Stimulated activated CD4-positive, alpha-beta T cell treated with anti-CD3 and anti-CD28 coated beads, Interleukin-12 subunit alpha, Interleukin-12 subunit beta, amount 100 ng/mL, for 4 hours (primary cell): ENCODE measurements around the gene STEAP2.

Experiments used
- DNase-seq: peaks from one replicate; pipeline ENCODE4 v3.0.0-alpha.2; 2020

STEAP2 gene

DNA sequence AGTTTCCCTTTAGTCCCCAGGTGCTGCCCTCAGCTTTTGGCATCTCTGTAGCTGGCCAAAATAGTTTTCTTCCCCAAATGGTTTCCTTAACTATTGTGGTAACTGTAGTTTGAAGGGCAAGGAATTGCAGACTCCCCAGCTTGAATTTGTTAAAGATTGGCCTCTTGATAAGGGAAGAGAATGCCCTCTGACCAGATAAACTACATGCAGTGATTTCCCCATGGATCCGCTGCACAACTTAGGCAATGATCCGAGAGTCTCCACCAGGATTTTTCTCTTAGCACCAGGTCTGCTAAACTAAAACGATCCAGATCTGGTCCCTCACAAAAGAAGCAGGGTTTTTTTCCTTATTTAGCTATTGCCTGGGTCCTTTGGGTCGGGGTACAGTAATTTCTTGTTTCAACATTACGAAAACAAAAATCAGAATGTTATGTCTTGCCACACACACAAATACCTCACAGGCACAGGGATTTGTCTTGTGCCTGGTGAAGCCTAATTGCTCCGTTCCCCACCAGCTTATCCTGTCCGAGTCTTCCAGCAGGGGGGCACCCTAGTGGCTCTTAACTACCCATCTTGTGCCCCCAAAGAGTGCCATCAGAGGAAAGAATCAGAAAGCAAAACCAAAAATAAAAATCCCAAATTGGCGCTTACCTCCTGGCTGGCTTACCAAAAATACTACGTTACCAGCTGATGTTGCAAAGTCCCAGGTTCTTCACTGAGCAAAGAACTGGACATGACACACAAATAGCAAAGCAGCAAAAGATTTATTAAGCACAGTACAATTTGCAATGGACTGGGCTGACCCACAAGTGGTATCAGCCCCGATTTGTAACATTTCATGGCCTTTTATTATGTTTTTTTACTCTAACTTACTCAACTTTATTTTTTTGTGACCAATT is 16.4 kb upstream of the STEAP2 start:
- no peak for DNase-seq

DNA sequence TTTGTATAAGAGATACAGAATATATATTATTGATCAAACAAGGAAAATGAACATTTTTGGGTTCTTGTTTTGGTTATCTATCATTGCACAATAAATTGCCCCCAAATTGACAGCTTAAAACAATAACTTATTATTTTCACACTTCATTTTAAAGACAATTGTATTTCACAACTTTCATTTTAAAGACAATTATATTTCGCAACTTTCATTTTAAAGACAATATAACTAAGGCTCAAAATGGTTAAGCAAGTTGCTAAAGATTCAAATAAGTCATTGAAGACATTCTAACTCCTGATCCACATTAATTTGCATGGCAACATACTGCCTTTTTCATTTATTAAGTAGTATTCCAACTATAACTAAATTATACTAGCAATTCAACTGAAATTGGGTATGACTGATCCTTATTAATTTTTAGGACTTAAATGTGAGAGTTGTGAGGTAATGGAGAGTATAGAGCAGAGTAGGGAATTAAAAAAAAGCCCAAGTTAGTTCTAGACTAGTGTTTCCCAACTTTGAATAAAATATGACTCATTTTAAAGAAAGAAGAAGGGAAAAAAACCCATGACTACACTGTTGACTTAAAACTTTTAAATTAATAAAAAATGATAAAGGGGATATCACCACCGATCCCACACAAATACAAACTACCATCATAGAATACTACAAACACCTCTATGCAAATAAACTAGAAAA is 9.9 kb upstream of the STEAP2 start:
- no peak for DNase-seq

DNA sequence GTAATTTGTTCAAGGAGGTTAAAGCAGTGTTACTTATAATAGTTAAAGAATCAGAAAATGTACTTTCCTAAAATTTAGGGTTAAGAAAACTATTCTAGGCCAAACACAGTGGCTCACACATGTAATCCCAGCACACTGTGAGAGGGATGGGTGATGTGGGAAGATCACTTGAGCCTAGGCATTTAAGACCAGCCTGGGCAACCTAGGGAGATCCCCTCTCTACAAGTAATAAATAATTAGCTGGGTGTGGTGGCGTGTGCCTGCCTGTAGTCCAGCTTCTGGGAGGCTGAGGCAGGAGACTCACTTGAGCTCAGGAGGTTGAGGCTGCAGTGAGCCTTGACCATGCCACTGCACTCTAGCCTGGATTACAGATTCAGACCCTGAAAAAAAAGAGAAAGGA is 3.6 kb upstream of the STEAP2 start:
- no peak for DNase-seq

DNA sequence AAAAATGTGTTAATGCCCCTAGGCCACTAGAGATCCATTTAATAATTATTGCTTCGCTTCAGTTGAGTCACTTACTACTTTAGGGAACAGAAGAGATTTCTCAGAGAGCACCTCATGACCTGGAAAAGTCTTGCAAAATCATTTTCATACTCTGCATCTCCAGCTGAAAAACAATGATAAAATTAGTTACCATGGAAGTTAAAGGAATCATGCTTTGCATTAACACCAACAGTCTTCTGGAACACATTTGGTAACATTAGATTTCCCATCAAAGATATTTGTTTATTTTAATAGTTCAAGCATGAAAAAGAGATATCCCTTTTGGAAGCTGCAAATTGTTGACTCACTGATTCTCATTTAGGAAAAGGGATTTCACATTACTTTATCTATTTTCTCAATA is 1.8 kb upstream of the STEAP2 start:
- DNase-seq, result no peak

DNA sequence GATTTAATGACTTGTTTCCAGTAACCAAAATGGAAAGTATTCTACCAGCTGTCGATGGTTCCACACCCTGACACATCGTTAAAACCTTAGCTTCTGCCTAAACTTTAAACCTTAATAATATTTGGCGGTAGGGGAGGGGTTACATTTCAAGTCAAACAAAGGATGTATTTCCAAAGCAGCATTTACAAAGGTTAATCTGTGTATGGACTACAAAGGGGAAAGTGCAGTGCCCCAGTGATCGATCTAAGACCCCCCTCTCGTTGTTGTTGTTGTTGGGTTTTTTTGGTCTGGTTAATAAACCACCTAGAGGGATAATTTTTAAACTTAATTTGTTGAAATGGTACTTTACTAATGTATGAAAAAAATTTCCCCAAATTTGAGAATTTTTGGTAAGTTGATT is 1.1 kb upstream of the STEAP2 start:
- DNase-seq, result no peak

DNA sequence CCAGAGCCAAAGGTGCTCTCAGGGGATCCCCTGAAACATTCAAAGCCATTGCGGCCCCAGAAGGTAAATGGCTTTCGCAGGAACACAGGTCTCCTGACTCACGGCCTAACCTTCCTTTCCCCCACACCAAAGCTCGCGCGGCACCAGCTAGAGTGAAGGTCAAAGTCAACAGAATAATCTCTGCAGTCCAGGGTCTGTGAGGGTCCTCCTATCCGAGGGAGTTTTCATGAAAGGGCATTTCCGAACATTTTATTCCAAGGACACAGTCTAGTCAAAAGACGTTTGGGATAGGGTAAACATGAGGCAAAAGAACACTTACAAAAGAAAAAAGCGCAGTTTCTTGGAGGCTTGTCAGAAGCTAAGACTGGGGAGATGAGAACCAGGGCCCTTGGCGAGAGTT is 559 bp upstream of the STEAP2 start:
- DNase-seq, result no peak

DNA sequence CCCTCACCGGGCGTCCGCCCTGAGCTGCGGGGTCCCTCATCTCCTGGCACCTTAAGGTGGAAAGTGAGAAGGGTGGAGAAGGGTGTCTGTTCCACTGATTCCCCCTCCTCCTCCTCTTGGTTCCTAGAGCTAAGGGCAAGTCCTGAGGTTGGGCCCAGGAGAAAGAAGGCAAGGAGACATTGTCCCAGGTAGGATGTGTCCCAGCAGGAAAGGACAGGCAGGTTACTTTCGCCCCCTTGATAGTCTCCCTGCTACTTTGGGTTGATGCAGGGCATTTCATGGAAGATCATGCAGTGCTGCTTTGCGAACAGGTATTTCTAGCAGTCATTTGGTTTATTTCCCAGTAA is 582 bp downstream of the STEAP2 start:
- DNase-seq, result no peak

DNA sequence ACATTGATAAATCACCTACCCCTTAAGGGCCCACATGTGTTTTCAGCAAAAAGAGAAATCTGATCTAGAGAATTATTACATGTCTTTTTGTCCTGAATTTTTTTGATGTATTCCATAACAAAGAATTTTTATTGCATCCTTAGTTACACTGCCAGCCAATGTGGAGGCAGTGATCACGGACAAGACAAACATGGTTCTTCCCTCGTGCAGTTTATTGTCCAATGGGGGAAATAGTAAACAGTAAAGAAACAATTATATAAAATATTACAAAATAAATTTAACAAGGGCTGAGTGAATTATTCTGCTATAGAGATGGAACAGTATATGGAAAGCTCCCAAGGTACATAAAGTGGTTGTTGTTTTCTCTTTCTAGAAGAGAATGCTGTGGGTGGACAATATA is 2.0 kb downstream of the STEAP2 start:
- DNase-seq, result no peak

DNA sequence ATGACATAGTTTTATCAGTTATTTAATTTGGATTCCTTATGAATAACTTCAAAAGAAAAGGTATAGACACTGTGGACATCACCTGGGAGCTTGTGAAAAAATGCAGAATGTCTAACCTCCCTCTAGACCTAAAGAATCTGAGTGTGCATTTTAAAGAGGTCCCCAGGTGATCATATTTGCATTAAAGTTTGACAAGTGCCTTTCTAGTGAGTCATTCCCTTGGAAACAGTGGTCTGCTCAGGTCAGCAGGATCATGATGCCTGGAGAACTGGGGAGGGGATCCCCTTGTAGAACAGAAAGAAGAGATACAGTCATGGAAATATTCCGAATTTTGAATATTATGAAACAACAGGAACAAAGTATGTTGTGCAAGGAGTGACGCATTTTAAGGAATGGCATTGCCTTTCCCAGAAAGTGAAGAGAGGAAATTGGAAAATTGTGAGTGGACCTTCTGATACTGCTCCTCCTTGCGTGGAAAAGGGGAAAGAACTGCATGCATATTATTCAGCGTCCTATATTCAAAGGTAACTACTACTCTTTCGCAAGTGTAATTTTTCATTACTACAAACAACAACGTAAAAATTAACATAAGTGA is 4.6 kb downstream of the STEAP2 start:
- DNase-seq, result no peak

DNA sequence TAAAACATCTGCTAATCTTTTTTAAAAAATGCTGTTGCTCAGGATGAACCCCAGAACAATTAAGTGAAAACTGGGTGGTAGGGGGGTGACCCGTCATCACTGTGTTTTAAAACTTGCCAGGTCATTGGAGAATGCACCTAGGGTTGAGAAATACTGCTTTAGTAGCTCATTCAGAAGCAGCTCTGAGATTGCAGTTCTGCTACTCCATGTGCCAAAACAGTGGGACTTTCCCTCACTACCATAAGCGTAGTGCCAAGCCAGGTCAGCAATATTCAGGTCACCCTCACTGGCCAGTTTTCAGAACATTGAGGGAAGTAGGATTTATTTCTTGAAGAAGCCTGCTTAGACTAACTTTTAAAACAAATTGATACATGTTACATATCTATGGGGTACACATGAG is 5.2 kb downstream of the STEAP2 start:
- DNase-seq, result no peak

DNA sequence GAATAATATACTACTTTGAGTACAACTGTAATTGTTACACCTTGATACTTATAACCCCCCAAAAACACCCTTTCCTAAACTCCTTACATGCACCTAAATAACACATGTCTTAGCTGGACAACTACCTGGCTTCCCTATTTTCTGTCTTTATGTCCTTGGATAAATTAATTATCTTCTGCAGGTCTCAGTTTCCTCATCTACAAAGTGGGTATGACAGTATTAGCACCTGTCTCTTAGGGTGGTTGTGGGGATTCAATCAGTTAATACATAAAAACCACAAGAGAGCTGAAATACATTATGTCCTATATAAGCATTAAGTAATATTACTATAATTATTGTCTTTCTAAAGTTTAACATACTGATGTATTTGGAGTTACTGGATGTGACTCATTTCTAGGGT is 10.8 kb downstream of the STEAP2 start:
- no peak for DNase-seq

DNA sequence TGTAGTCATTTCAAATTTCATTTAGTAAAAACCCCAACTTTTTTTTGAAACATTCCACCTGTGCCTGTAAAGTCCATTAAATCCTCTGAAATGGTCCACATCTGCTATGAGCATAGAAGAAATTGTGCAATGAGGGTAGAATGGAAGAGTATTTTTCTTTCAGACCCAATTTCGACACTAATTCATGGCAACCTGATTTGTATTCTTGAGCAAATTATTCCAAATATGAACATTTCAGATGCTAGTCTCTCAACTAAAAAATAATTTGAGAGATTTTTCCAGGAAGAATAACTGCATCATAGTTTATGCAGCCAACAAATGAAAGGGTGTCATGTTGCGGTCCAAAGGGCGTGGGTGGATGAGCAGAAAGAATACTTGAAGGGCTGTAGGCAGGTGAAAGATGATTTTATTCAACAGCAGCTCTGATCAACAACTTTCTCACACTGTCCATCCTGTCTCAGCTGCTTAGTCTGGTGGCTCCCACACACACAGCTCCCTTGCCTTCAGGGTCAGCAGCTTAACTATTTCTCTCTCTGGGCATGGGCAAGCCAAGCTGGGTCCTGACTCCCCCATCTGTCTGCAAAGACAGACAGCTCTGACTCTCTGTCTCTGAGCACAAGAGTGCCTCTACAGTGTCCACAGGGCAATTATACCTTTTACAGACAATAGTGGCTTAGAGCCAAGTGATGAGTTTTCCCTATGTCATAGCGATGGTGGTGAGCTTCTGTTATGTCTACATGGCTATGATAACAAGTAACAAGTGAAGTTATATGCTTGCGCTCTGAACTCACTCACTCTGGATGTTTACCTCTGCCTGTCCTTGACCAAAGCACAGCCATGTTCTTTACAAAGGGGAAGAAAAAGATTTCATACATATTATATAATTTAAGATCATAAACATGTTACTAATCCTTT is 11.5 kb downstream of the STEAP2 start:
- no peak for DNase-seq

DNA sequence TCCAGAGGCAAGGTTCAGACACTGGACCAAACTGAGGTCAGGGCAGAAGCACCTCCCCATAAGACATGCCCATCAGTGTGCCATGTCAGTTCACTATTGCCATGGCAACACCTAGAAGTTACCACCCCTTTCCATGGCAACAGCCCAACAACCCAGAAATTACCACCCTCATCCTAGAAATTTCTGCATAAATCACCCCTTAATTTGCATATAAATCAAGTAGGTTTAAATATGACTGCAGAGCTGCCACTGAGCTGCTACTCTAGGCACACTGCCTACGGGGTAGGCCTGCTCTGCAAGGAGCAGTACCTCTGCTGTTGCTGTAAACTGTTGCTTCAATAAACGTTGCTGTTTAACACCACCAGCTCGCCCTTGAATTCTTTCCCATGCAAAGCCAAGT is 12.7 kb downstream of the STEAP2 start:
- no peak for DNase-seq

DNA sequence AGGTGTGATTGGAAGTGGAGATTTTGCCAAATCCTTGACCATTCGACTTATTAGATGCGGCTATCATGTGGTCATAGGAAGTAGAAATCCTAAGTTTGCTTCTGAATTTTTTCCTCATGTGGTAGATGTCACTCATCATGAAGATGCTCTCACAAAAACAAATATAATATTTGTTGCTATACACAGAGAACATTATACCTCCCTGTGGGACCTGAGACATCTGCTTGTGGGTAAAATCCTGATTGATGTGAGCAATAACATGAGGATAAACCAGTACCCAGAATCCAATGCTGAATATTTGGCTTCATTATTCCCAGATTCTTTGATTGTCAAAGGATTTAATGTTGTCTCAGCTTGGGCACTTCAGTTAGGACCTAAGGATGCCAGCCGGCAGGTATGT is 13.6 kb downstream of the STEAP2 start:
- no peak for DNase-seq

DNA sequence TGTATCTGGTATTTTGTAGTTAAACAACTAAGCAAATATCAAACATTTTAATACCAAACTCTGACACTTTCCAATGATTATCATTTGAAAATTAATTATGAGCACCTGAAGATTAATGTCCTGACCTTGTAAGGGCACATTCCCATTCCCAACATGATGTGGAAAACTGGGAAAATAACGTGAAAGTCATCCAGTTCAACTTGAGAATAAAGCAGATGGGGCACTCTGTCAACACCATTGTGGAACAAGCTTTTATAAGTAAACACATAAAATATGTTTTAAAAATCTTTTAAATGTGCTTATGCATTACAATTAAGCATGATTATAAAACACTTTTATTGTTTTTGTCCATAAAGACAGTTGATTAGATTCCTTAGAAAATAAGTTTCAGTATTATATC is 14.1 kb downstream of the STEAP2 start:
- DNase-seq, result no peak

DNA sequence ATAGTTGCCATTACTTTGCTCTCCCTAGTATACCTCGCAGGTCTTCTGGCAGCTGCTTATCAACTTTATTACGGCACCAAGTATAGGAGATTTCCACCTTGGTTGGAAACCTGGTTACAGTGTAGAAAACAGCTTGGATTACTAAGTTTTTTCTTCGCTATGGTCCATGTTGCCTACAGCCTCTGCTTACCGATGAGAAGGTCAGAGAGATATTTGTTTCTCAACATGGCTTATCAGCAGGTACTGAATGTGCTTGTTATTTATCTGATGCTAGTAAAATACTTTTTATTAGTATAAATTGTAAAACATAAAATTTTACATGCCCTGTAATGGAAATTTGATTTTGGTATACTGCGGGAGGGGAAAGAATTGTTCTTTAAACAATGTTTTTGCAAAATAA is 15.7 kb downstream of the STEAP2 start:
- DNase-seq, result no peak

DNA sequence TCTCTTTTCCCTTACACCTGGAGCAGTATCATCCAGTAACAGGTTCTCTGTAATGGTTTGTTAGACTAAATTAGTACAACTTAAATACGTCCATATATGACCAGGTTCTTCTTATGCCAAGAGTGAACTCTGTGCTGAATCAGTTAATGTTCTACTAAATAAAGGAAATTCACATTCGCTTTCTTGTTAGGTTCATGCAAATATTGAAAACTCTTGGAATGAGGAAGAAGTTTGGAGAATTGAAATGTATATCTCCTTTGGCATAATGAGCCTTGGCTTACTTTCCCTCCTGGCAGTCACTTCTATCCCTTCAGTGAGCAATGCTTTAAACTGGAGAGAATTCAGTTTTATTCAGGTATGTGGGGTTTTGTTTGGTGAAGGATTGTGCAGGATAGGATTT is 18.1 kb downstream of the STEAP2 start:
- DNase-seq, result no peak

DNA sequence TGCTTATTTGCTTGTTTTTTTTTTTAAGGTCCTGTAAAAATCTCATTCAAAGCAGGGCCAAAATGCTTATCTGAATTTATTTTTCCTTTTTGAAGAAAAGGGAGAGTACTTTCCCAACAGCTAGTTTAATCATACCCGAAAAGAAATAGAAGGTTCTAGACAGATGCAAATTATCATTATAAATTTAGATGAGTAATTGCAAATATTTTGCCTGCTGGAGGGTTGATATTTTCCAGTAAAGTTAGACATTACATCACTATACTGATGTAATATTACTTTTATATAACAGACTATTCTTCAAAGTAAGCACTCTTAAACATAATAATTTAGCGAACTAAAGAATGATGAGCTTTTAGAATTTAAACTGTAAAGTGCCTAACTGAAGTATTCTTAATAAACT is 19.3 kb downstream of the STEAP2 start:
- no peak for DNase-seq

DNA sequence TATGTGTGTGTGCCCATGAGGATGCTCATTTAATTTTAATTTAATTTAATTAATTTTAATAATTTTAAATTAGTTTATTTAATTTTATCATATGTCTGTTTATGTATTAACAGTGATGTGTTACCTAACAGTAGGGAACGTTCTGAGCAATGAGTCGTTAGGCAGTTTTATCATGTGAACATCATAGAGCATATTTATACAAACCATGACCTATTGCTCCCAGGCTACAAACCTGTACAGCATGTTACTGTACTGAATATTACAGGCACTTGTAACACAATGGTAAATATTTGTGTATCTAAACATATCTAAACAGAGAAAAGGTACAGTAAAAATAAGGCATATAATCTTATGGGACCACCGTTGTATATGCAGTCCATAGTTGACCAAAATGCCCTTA is 19.8 kb downstream of the STEAP2 start:
- DNase-seq, result no peak

DNA sequence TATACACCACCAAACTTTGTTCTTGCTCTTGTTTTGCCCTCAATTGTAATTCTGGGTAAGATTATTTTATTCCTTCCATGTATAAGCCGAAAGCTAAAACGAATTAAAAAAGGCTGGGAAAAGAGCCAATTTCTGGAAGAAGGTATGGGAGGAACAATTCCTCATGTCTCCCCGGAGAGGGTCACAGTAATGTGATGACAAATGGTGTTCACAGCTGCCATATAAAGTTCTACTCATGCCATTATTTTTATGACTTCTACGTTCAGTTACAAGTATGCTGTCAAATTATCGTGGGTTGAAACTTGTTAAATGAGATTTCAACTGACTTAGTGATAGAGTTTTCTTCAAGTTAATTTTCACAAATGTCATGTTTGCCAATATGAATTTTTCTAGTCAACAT is 20.9 kb downstream of the STEAP2 start:
- DNase-seq, result no peak

DNA sequence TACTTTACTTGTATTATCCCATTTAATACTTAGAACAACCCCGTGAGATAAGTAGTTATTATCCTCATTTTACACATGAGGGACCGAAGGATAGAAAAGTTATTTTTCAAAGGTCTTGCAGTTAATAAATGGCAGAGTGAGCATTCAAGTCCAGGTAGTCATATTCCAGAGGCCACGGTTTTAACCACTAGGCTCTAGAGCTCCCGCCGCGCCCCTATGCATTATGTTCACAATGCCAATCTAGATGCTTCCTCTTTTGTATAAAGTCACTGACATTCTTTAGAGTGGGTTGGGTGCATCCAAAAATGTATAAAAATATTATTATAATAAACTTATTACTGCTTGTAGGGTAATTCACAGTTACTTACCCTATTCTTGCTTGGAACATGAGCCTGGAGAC is 22.0 kb downstream of the STEAP2 start:
- no peak for DNase-seq

DNA sequence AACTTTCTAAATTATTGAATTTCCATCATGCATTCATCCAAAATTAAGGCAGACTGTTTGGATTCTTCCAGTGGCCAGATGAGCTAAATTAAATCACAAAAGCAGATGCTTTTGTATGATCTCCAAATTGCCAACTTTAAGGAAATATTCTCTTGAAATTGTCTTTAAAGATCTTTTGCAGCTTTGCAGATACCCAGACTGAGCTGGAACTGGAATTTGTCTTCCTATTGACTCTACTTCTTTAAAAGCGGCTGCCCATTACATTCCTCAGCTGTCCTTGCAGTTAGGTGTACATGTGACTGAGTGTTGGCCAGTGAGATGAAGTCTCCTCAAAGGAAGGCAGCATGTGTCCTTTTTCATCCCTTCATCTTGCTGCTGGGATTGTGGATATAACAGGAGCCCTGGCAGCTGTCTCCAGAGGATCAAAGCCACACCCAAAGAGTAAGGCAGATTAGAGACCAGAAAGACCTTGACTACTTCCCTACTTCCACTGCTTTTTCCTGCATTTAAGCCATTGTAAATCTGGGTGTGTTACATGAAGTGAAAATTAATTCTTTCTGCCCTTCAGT is 25.3 kb downstream of the STEAP2 start:
- DNase-seq, result no peak

DNA sequence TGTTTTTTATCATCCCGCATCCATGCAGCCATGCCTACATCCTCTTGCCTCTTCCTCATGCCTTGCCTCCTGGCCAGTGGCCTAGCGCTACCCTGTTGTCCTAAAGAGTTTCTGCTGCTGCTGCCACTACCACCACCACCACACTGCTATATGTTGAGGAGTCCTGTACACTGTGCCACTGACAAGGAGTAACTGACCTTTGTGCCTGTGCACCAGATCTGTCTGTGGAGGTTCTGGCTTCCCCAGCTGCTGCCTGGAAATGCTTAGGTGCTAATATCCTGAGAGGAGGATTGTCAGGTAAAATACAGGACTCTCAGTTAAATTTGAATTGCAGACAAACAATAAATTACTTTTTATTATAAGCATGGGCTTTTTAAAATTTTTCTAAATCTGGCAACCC is 26.5 kb downstream of the STEAP2 start:
- DNase-seq, result no peak
